22Rv1 (cell line): ENCODE measurements around the gene ILF3.

Experiments
- CTCF ChIP-seq: fragments of 450-650 bp; IDR thresholded peaks from 2 replicates; pipeline ENCODE4 v1.5.1; 2017; ENCODE audit warnings: mild to moderate bottlenecking
- ZFX ChIP-seq: fragments of 450-650 bp; IDR thresholded peaks from 2 replicates; pipeline ENCODE4 v1.6.1; 2017; ENCODE audit warnings: antibody characterized with exemption, borderline replicate concordance

- TF ChIP-seq CTCF (no peak), ZFX (no peak)
These were observed 49.6 kb upstream of the ILF3 start for GRCh38 chr19:10604460-10604980.
